H4 (cell line): Measurements from ENCODE around the gene CCNDBP1. TPM values are rescaled to one million over a fixed set of nuclear protein-coding genes. Genes with fewer than 3 reads are reported as not detected.
A peak's percentile ranks its signal among the peaks of the same experiment; 100 is the strongest.
"Not testable (repeated sequence)": the region's sequence is repeated elsewhere in the genome, so short reads cannot be mapped to it uniquely, and the experiment has no call there.

Experiments
- DNase-seq: peaks from one replicate; pipeline ENCODE4 v3.0.0-alpha.2; 2015; ENCODE audit warnings: low spot score
- total RNA-seq: library from RNA; depleted of rRNA; stranded (reverse); fragments of >200 nt; shearing (Covaris generic); gene quantifications from 2 replicates; pipeline ENCODE4 v1.2.3, GENCODE V29; 2014; rRNA removed

CCNDBP1 gene
- total RNA-seq: 57.5 and 70.5 TPM in 2 replicates

GRCh38 chr15:43185157-43186002 lies at the start of gene CCNDBP1:
CCNDBP1 (plus strand) TSS chr15:43185403; CDS start chr15:43185499, 96 bp downstream.
- peak; percentile 87 for DNase-seq

GRCh38 chr15:43143203-43143941 lies 41.8 kb upstream of the CCNDBP1 start:
- DNase-seq: no peak

GRCh38 chr15:43144512-43144911 lies 40.7 kb upstream of the CCNDBP1 start:
- no peak for DNase-seq

GRCh38 chr15:43146184-43146583 lies 39.0 kb upstream of the CCNDBP1 start:
- no peak for DNase-seq

- peak; percentile 88 for DNase-seq
Measured at GRCh38 chr15:43150191-43150929, 34.8 kb upstream of the CCNDBP1 start.

GRCh38 chr15:43151688-43152087 lies 33.5 kb upstream of the CCNDBP1 start:
- DNase-seq: no peak

GRCh38 chr15:43153269-43153668 lies 31.9 kb upstream of the CCNDBP1 start:
- DNase-seq: no peak

- DNase-seq: no peak
Measured at GRCh38 chr15:43165801-43166325, 19.3 kb upstream of the CCNDBP1 start.

GRCh38 chr15:43167261-43167660 lies 17.9 kb upstream of the CCNDBP1 start:
- DNase-seq: not testable (repeated sequence)

GRCh38 chr15:43168192-43169107 lies 16.8 kb upstream of the CCNDBP1 start:
- peak; percentile 53 for DNase-seq

- no peak for DNase-seq
Measured at GRCh38 chr15:43169888-43170287, 15.3 kb upstream of the CCNDBP1 start.

GRCh38 chr15:43175656-43176309 lies 9.4 kb upstream of the CCNDBP1 start:
- DNase-seq: not testable (repeated sequence)

- not testable (repeated sequence) for DNase-seq
Measured at GRCh38 chr15:43177147-43177546, 8.1 kb upstream of the CCNDBP1 start.

- no peak for DNase-seq
Measured at GRCh38 chr15:43183270-43183669, 1.9 kb upstream of the CCNDBP1 start.

- DNase-seq: no peak
Measured at GRCh38 chr15:43184407-43185124, 637 bp upstream of the CCNDBP1 start.

GRCh38 chr15:43186003-43186353 lies 775 bp downstream of the CCNDBP1 start:
- no peak for DNase-seq

- peak; percentile 63 for DNase-seq
Measured at GRCh38 chr15:43187544-43188155, 2.4 kb downstream of the CCNDBP1 start.

GRCh38 chr15:43189296-43189695 lies 4.1 kb downstream of the CCNDBP1 start:
- no peak for DNase-seq

- no peak for DNase-seq
Measured at GRCh38 chr15:43190178-43190577, 5.0 kb downstream of the CCNDBP1 start.
